ENCODE results near the gene KDM3A. TPM values are rescaled to one million over a fixed set of nuclear protein-coding genes. Genes with fewer than 3 reads are reported as not detected.
"Not testable (repeated sequence)": the region's sequence is repeated elsewhere in the genome, so short reads cannot be mapped to it uniquely, and the experiment has no call there.

Gene KDM3A
- total and polyA plus RNA-seq, 2 experiments from 2014 or later = 8.9 to 21.8 TPM

DNA sequence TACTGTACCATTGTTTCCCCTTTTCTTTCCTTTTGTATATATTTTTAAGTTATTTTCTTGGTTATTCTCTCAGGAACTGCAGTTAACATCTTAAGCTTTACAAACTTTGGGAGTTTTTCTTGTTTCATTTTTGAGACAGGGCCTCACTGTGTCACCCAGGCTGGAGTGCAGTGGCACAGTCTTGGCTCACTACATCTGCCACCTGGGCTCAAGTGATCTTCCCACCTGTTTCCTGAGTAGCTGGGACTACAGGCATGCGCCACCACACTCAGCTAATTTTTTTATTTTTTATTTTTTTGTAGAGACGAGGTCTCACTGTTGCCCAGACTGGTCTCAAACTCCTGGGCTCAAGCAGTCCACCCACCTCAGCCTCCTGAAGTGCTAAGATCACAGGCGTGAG lies 55.2 kb downstream of the KDM3A start:
- not testable (repeated sequence) for H3K79me2 ChIP-seq (replicated peaks; ENCODE audit: insufficient read depth); H3K27ac Mint-ChIP-seq; H3K4me2 ChIP-seq; DNase-seq (ENCODE audit: low spot score); H3K27me3 ChIP-seq (ENCODE audit: insufficient read depth); H3K4me1 Mint-ChIP-seq; H3F3A ChIP-seq (replicated peaks; ENCODE audit: low read depth); ATAC-seq; H3K27ac ChIP-seq (ENCODE audit: low read depth); H3K4me3 Mint-ChIP-seq; H4K20me1 ChIP-seq (replicated peaks; ENCODE audit: insufficient read depth); H3K4me3 ChIP-seq; H2AFZ ChIP-seq; H3K27me3 Mint-ChIP-seq (ENCODE audit: insufficient read depth, low read depth, poor library complexity); H3K9me2 ChIP-seq (ENCODE audit: insufficient read depth); H3K4me1 ChIP-seq (ENCODE audit: insufficient read depth)
- Mint-ChIP-seq H3K9me3 (peaks cover 55% of the 10 kb centered on the region), H3K36me3 (ENCODE audit: low read depth) (peaks cover 85% of the 10 kb centered on the region)
- H3K36me3 ChIP-seq (ENCODE audit: insufficient read depth) = peaks cover 24% of the 10 kb centered on the region

DNA sequence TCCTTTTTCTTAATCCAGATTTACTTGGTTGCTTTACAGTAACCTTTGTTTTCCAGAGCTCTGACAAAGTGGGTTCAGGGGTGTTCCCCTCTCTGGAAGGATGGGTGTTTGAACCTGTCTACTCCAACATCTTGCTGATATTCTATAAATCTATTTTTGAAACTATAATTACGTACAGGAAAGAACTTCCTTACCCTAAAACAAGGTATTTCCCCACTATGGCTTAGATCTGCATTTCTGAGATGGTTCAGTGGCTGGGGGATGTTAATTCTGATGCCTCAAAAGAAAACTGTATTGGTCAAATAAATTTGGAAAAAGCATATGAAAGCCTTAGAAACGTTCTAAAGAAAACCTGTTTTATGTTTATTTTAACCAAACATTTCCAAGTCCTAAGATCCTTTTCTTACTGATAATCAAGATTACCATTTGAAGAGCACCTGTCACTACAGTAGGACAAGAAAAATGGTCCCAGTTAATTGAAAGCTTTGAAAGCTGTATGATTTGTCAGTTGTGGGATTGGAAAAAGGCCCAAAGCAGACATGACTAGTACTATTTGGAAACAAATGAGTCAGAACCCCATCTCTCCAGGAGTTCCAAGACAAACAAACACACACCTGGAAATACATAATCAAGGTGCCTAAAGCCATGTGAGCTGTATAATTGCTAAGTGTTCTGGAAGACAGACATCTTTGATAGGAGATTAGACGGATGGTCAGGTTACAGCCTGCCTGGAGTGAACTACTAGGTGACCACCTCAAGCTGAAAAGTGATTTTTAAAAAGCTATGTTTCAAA lies 57.5 kb downstream of the KDM3A start:
- Mint-ChIP-seq H3K27me3 (ENCODE audit: insufficient read depth, low read depth, poor library complexity) (peaks cover 8% of the 10 kb centered on the region), H3K9me3 (peaks cover 59% of the 10 kb centered on the region), H3K4me1 (no peaks in the 10 kb centered on the region; the same call in 2 of the 3 replicates), H3K27ac (no peak overlapping the region), H3K36me3 (ENCODE audit: low read depth) (peaks cover 94% of the 10 kb centered on the region), H3K4me3 (no peak overlapping the region)
- no peak for DNase-seq (ENCODE audit: low spot score)
- Histone ChIP-seq H3K4me1 (ENCODE audit: insufficient read depth) (no peaks in the 10 kb centered on the region), H3K79me2 (replicated peaks; ENCODE audit: insufficient read depth) (no peaks in the 10 kb centered on the region), H4K20me1 (replicated peaks; ENCODE audit: insufficient read depth) (no peaks in the 10 kb centered on the region), H3K9me2 (ENCODE audit: insufficient read depth) (no peaks in the 10 kb centered on the region; the same call in 1 of the 2 replicates), H3K27me3 (ENCODE audit: insufficient read depth) (no peaks in the 10 kb centered on the region), H3K27ac (ENCODE audit: low read depth) (no peak overlapping the region), H3K36me3 (ENCODE audit: insufficient read depth) (peaks cover 16% of the 10 kb centered on the region), H3F3A (replicated peaks; ENCODE audit: low read depth) (no peaks in the 10 kb centered on the region), H3K4me3 (no peak overlapping the region), H2AFZ (no peak overlapping the region), H3K4me2 (no peak overlapping the region)
- no peak for ATAC-seq
- TF ChIP-seq ETS1 (IDR thresholded peaks at IDR 0.05) (no peak), ZNF114 (CRISPR knock-in tag; IDR thresholded peaks at IDR 0.05) (no peak)

- no peak for DNase-seq (ENCODE audit: low spot score)
- peaks cover 8% of the 10 kb centered on the region for H3K27me3 Mint-ChIP-seq (ENCODE audit: insufficient read depth, low read depth, poor library complexity)
- H3K4me3 Mint-ChIP-seq = no peak overlapping the region
- no peak overlapping the region for H3K4me3 ChIP-seq
- H3K36me3 Mint-ChIP-seq (ENCODE audit: low read depth) = peaks cover 96% of the 10 kb centered on the region
- peaks cover 16% of the 10 kb centered on the region for H3K36me3 ChIP-seq (ENCODE audit: insufficient read depth)
- no peaks in the 10 kb centered on the region for H3K4me1 ChIP-seq (ENCODE audit: insufficient read depth)
- peaks cover 59% of the 10 kb centered on the region for H3K9me3 Mint-ChIP-seq
- no peak overlapping the region for H3K27ac ChIP-seq (ENCODE audit: low read depth)
- no peak for TF ChIP-seq STAT1 (IDR thresholded peaks at IDR 0.05; ENCODE audit: unreplicated experiment)
- no peak for TF ChIP-seq EZH2phosphoT487 (IDR thresholded peaks at IDR 0.05; ENCODE audit: unreplicated experiment)
- H2AFZ ChIP-seq = no peak overlapping the region
- no peaks in the 10 kb centered on the region; the same call in 2 of the 3 replicates for H3K4me1 Mint-ChIP-seq
- no peak overlapping the region for H3K4me2 ChIP-seq
- no peaks in the 10 kb centered on the region for H3K27me3 ChIP-seq (ENCODE audit: insufficient read depth)
- H4K20me1 ChIP-seq (replicated peaks; ENCODE audit: insufficient read depth) = no peaks in the 10 kb centered on the region
- no peak overlapping the region for H3K27ac Mint-ChIP-seq
- no peak for ATAC-seq
- no peaks in the 10 kb centered on the region for H3F3A ChIP-seq (replicated peaks; ENCODE audit: low read depth)
- H3K9me2 ChIP-seq (ENCODE audit: insufficient read depth) = no peaks in the 10 kb centered on the region; the same call in 1 of the 2 replicates
- no peaks in the 10 kb centered on the region for H3K79me2 ChIP-seq (replicated peaks; ENCODE audit: insufficient read depth)
These were observed 58.2 kb downstream of the KDM3A start for GRCh38 chr2:86499326-86499725.
